HepG2 (cell line): ENCODE results near the gene RSBN1L. TPM values are rescaled to one million over a fixed set of nuclear protein-coding genes. Genes with fewer than 3 reads are reported as not detected.
A peak's percentile ranks its signal among the peaks of the same experiment; 100 is the strongest.

Source experiments
- CEBPB ChIP-seq: IDR thresholded peaks from 2 replicates; pipeline ENCODE4 v1.6.1; 2011; ENCODE audit warnings: low read depth, low read length, improper control_type of control experiment, borderline replicate concordance
- FOXA1 ChIP-seq, 2 experiments: fragments of 450-650 bp in 1 of 2; sonication (generic) in 1 of 2; formaldehyde crosslinking in 1 of 2; IDR thresholded peaks; 2 replicates each; pipeline versions ENCODE4 v1.4.0 to v1.6.1; 2016 to 2020; ENCODE audit warnings: missing genetic modification reagents in 1 of 2
- FOXM1 ChIP-seq: sonication (generic); formaldehyde crosslinking; IDR thresholded peaks from 2 replicates; pipeline ENCODE4 v1.5.0; 2020; ENCODE audit warnings: missing genetic modification reagents
- MXD3 ChIP-seq: IDR thresholded peaks from 2 replicates; pipeline ENCODE4 v1.6.1; 2016; ENCODE audit warnings: mild to moderate bottlenecking, missing biosample characterization, missing genetic modification reagents
- NAIF1 ChIP-seq: sonication (generic); formaldehyde crosslinking; IDR thresholded peaks from 2 replicates; pipeline ENCODE4 v1.5.0; 2020; ENCODE audit warnings: mild to moderate bottlenecking, missing genetic modification reagents, borderline replicate concordance
- NONO ChIP-seq, 2 experiments: fragments of 450-650 bp in 1 of 2; sonication (generic) in 1 of 2; formaldehyde crosslinking in 1 of 2; IDR thresholded peaks in 1 of 2; conservative IDR thresholded peaks in 1 of 2; 2 replicates each; pipeline versions ENCODE4 v1.6.1 to v1.8.0; 2017 to 2022; ENCODE audit warnings: mild to moderate bottlenecking in 1 of 2, missing genetic modification reagents in 1 of 2, moderate library complexity in 1 of 2
- NR2F6 ChIP-seq, 2 experiments: IDR thresholded peaks; 2 replicates each; pipeline ENCODE4 v1.6.1; 2016; ENCODE audit warnings: antibody characterized with exemption in 1 of 2, mild to moderate bottlenecking in 1 of 2
- PLSCR1 ChIP-seq: sonication (generic); formaldehyde crosslinking; IDR thresholded peaks from 2 replicates; pipeline ENCODE4 v1.5.0; 2020; ENCODE audit warnings: missing genetic modification reagents, mild to moderate bottlenecking, borderline replicate concordance
- TAF15 ChIP-seq: fragments of 200-400 bp; formaldehyde crosslinking; IDR thresholded peaks from one replicate; pipeline ENCODE4 v1.6.1; 2018; ENCODE audit warnings: mild to moderate bottlenecking, low read depth, low read length; ENCODE audit not compliant: poor library complexity, severe bottlenecking
- XBP1 ChIP-seq: sonication (generic); formaldehyde crosslinking; IDR thresholded peaks from 2 replicates; pipeline ENCODE4 v1.5.0; 2020; ENCODE audit warnings: missing genetic modification reagents
- ZBTB4 ChIP-seq: sonication (generic); formaldehyde crosslinking; IDR thresholded peaks from 2 replicates; pipeline ENCODE4 v1.4.0; 2020; ENCODE audit warnings: missing genetic modification reagents, mild to moderate bottlenecking, borderline replicate concordance
- ZNF280D ChIP-seq: sonication (generic); formaldehyde crosslinking; IDR thresholded peaks from 2 replicates; pipeline ENCODE4 v1.5.1; 2020; ENCODE audit warnings: mild to moderate bottlenecking, missing genetic modification reagents
- ZNF33A ChIP-seq: sonication (generic); formaldehyde crosslinking; IDR thresholded peaks from 2 replicates; pipeline ENCODE4 v1.5.1; 2020; ENCODE audit warnings: missing genetic modification reagents, mild to moderate bottlenecking, moderate library complexity, borderline replicate concordance
- ZNF343 ChIP-seq: sonication (generic); formaldehyde crosslinking; IDR thresholded peaks from 2 replicates; pipeline ENCODE4 v1.4.0; 2020; ENCODE audit warnings: mild to moderate bottlenecking, missing genetic modification reagents
- ZNF564 ChIP-seq: sonication (generic); formaldehyde crosslinking; IDR thresholded peaks from 2 replicates; pipeline ENCODE4 v1.8.1; 2023; ENCODE audit warnings: mild to moderate bottlenecking, missing genetic modification reagents
- polyA plus RNA-seq, 8 experiments: library from polyadenylated mRNA; depleted of rRNA in 3 of 8; stranded (reverse) in 7 of 8; unstranded in 1 of 8; fragments of >200 nt; fragmentation: Illumina TruSeq in 4 of 8; extraction: Trizol in 4 of 8; gene quantifications; 2 replicates each; pipeline versions ENCODE4 v1.2.1 to v1.2.3, GENCODE V29; 2011 to 2016; ENCODE audit warnings: low read depth in 4 of 8, missing spikeins in 1 of 8, mixed read lengths in 1 of 8; ENCODE audit not compliant: insufficient read depth in 1 of 8
- total RNA-seq, 5 experiments: library from RNA; depleted of rRNA; stranded (reverse); fragments of >200 nt; fragmentation: Illumina TruSeq; extraction: Trizol; gene quantifications; 2 replicates each; pipeline ENCODE4 v1.2.3, GENCODE V29; 2016; ENCODE audit warnings: low read depth in 1 of 5

The RSBN1L gene
- total and polyA plus RNA-seq, 2 of the 13 experiments (the other 11 are each of a cell fraction or from before 2014, with no cell fraction given) = 7.7 to 21.3 TPM

GRCh38 chr7:77696643-77697534 lies 630 bp downstream of the RSBN1L start (continued):
- no peak for TF ChIP-seq PLSCR1 (CRISPR knock-in tag)
- no peak for TF ChIP-seq ZBTB4
- no peak for TF ChIP-seq NONO (IDR thresholded peaks at IDR 0.05)
- TF ChIP-seq NONO (CRISPR knock-in tag; conservative IDR thresholded peaks at IDR 0.05) = 0 out of 2 replicates have a peak, but pooled peaks have one; percentile 24
- no peak for TF ChIP-seq ZNF280D (CRISPR knock-in tag)
- no peak for TF ChIP-seq NR2F6 (IDR thresholded peaks at IDR 0.05)
- TF ChIP-seq NR2F6 (CRISPR knock-in tag; IDR thresholded peaks at IDR 0.05) = no peak
- no peak for TF ChIP-seq XBP1 (CRISPR knock-in tag)
- TF ChIP-seq CEBPB = no peak
- no peak for TF ChIP-seq TAF15
- TF ChIP-seq ZNF33A (CRISPR knock-in tag) = no peak
- no peak for TF ChIP-seq FOXM1 (CRISPR knock-in tag)
- TF ChIP-seq FOXA1 (IDR thresholded peaks at IDR 0.05) = no peak
- TF ChIP-seq FOXA1 (CRISPR knock-in tag; IDR thresholded peaks at IDR 0.05) = no peak
- TF ChIP-seq NAIF1 (CRISPR knock-in tag) = peak; percentile 45; the same call in 1 of the 2 replicates
- TF ChIP-seq ZNF343 (CRISPR knock-in tag) = peak; percentile 26; the same call in 1 of the 2 replicates
- no peak for TF ChIP-seq ZNF564 (CRISPR knock-in tag)
- no peak for TF ChIP-seq MXD3 (CRISPR knock-in tag)
